DMS 273 treated with DMSO at 0.1 percent for 48 hours (cell line): Measurements from ENCODE around the gene SH3YL1.
"Not testable (repeated sequence)": the region's sequence is repeated elsewhere in the genome, so short reads cannot be mapped to it uniquely, and the experiment has no call there.

Source experiments
- DNase-seq: peaks from one replicate; lab custom pipeline; 2025; lab: John Stamatoyannopoulos, UW

The SH3YL1 gene

GRCh38 chr2:182509-183122 is 81.2 kb downstream of the SH3YL1 start:
- no peak for DNase-seq

DNA sequence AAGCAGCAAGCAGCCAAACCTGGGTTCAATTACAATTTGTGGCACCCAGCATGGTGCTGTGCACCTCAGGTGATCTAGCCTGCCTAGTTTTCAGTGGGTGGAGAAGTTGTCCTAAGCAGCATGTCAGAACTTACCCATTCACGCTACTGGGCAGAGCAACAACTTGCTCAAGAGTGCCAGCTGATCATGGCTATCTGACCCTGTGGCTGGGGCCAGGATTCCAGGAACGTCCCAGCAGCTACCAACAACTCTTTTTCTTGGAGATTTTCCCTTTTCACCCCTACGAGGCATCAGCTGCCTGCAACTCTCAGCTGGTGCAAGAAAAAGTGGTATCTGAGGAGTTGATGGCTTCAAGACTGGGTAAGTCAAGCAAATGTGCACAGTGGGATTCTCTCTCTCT is 83.5 kb downstream of the SH3YL1 start:
- DNase-seq, result no peak

GRCh38 chr2:179886-180285 is 83.9 kb downstream of the SH3YL1 start:
- DNase-seq, result no peak

- DNase-seq, result no peak
Measured at GRCh38 chr2:177733-178132, 86.1 kb downstream of the SH3YL1 start.

DNA sequence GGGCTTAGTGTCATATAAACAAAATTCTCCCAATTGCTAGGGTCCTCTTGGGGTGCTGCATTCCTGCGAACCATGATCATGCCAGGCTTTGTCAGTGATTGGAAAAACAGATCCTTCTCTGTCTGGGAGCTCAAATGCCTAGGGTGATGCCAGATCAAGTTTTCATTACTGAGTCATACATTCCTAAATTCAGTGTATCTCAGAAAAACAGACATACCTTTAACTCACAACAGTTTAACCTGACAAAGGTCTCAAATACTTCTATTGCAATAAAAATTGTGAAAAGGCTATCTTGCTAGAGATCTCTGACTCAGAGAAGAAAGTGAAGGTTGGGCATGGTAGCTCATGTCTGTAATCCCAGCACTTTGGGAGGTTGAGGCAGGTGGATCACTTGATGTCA is 86.9 kb downstream of the SH3YL1 start:
- no peak for DNase-seq

DNA sequence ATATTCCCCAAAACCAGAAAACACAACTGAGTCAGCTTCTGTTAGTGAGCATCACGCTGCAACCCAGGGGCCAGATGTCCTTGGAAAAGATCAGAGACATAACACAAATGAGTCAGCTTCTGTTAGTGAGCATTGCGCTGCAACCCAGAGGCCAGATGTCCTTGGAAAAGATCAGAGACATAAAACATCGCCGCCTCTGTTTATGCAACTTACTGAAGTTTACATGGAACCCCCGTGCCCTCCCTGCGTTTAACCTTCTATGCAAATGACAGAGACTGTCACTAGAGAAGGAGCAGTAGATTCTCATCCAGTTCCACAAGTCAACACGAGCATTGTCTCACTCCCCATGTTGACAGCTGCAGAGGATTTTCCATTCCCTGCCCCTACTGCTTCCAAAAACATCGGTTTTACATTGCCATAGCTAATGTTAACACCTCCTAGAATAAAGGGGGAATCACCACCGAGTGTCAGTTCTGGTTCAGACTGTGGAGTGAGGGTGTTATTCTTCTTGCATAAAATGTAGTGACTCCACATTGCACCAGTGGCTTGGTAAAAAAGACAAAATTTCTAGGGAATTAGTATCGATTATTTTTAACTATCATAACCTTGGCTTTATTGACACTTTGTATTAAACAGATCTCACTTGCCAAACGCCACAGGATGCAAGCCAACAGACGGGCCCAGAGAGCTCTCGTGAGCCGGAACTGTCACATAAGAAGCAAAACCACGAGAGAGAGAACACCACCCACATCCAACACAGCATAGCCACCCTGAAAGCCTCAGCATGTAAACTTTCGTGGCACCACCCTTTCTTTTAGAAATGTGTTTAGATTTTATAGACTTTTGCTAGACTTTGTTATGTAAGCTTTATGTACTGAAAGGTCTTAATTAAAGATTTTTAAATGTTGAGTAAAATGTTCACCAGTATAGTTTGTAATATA is 87.7 kb downstream of the SH3YL1 start:
- DNase-seq, result no peak

- no peak for DNase-seq
Measured at GRCh38 chr2:175161-175786, 88.6 kb downstream of the SH3YL1 start.

DNA sequence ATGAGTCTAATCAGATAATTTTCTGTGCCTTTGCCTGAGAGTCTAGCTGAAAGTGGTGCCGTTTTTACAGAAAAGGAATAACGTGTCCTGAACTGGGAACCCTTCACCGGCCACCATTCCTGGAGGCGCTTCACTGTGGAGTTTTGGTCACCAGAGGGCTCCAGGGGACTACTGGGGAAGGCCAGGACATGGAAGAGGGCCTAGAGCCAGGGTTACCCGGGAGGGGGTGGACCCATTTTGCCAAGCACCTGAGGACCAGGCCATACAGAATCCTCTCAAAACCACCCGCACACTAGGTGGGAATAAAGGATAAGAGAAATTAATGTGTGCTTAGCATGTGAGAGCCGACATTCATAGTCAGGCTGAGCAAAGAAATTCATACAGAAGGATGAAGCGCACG is 91.7 kb downstream of the SH3YL1 start:
- not testable (repeated sequence) for DNase-seq

DNA sequence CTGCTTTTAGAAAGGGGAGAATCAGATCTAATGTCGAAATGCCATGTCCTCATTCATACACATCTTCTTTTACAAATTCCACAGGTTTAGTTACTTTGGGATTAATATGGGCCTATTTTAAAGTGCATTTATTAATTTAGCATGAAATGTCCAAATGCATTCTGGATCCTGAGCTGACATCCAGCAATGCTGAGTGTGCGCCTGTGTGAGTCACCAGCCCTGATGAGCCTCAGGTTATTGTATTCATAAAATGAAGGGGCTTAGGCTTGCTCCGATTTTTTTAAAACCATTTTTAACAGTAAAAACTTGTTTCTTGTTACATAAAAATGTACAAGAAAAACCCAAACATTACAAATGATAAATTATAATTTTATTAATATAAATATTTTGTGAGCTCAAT is 94.1 kb downstream of the SH3YL1 start:
- DNase-seq, result no peak
